ENCODE results near the gene ROBO4. TPM values are rescaled to one million over a fixed set of nuclear protein-coding genes. Genes with fewer than 3 reads are reported as not detected.

ROBO4 gene
- polyA plus RNA-seq, 3 donors = 3.7 to 61.0 (median 41.9) TPM

- WGBS, 3 donors = 33 to 43% (median 42%) methylated on average over 5 of the region's 5 CpGs
- no peak overlapping the region for H3K27ac ChIP-seq (ENCODE audit: low read depth, low read length)
Measured at GRCh38 chr11:124838805-124839127, 58.9 kb downstream of the ROBO4 start.

- no peak overlapping the region for H3K27ac ChIP-seq (ENCODE audit: low read depth, low read length)
- WGBS, 3 donors = 14 to 24% (median 15%) methylated on average over 3 of the region's 3 CpGs
Measured at GRCh38 chr11:124837491-124837856, 60.2 kb downstream of the ROBO4 start.

- H3K27ac ChIP-seq (ENCODE audit: low read depth, low read length) = no peak overlapping the region
- 88 to 93% (median 91%) methylated on average over 8 of the region's 8 CpGs for WGBS, 3 donors
Measured at GRCh38 chr11:124835918-124836317, 61.7 kb downstream of the ROBO4 start.

DNA sequence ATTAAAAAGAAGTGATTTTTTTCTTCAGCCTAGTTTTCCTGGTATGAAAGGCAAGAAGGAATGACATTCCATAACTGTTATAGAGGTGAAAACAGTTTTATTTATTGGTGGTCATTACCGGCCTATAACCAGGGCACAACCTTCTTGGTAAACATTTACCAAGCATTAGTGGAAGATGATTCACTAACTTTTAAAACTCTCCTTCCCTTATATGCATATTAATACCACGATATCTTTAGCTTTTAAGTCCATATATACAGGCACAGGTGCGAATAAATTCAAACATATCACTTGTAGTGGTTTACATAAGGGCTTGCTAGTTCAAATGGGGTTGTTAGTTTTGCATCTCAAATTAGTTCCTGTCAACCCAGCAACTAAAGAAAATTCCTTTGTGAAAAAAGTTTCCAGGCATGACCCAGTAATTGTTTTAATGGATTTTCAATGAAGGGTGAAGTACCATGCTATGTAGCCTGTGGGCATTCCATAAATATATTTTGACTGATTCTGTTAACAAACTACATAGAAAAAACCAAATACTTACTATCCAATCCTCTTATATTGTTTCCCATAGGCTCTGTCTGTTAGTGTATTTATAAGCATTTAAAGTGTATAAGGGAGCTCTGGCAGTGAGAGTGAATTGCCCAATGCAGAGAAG is 63.0 kb downstream of the ROBO4 start:
- 77 to 87% (median 83%) methylated on average over 3 of the region's 3 CpGs for WGBS, 3 donors
- H3K27ac ChIP-seq (ENCODE audit: low read depth, low read length) = no peak overlapping the region

Other genes starting within 250 kb of the ROBO4 start
- 10 to 100 TPM in 2 of 3 donors, 1 to 10 TPM in 1; 7.1 to 13.8 (median 11.0) TPM for gene SIAE, start 224.1 kb downstream of the ROBO4 start, polyA plus RNA-seq
- 1 to 10 TPM; 2.3 to 5.5 (median 2.8) TPM for gene SPA17, start 224.0 kb downstream of the ROBO4 start, polyA plus RNA-seq
- gene NRGN, start 157.9 kb downstream of the ROBO4 start, polyA plus RNA-seq = 10 to 100 TPM in 1 of 3 donors, 1 to 10 TPM in 2; 1.2 to 17.0 (median 5.3) TPM
- gene VSIG2, start 145.6 kb downstream of the ROBO4 start, polyA plus RNA-seq = 10 to 100 TPM in 1 of 3 donors, 1 to 10 TPM in 2; 1.2 to 36.1 (median 3.5) TPM
- 100 to 1,000 TPM in 1 of 3 donors, 10 to 100 TPM in 2; 17.6 to 116 (median 53.3) TPM for gene ESAM, start 135.6 kb downstream of the ROBO4 start, polyA plus RNA-seq
- gene MSANTD2, start 97.5 kb downstream of the ROBO4 start, polyA plus RNA-seq = 1 to 10 TPM; 4.8 to 6.1 (median 5.3) TPM
- 10 to 100 TPM in 2 of 3 donors, 1 to 10 TPM in 1; 5.2 to 44.8 (median 21.7) TPM for gene ROBO3, start 32.4 kb downstream of the ROBO4 start, polyA plus RNA-seq
- 1 to 10 TPM in 1 of 3 donors, under 1 TPM in 2; 0.28 to 2.3 (median 0.34) TPM for gene HEPN1, start 21.4 kb upstream of the ROBO4 start, polyA plus RNA-seq
- 10 to 100 TPM in 1 of 3 donors, 1 to 10 TPM in 2; 2.6 to 19.6 (median 4.7) TPM for gene HEPACAM, start 38.2 kb upstream of the ROBO4 start, polyA plus RNA-seq
- 1 to 10 TPM in 1 of 3 donors, under 1 TPM in 2; 0.43 to 1.7 (median 0.60) TPM for gene CCDC15, start 56.3 kb upstream of the ROBO4 start, polyA plus RNA-seq
- 1 to 10 TPM in 2 of 3 donors, under 1 TPM in 1; 0.64 to 2.4 (median 1.8) TPM for gene SLC37A2, start 165.4 kb upstream of the ROBO4 start, polyA plus RNA-seq
- 10 to 100 TPM; 18.0 to 37.5 (median 31.9) TPM for gene TMEM218, start 213.8 kb upstream of the ROBO4 start, polyA plus RNA-seq

All from adipose tissue (tissue), 3 donors.